Measurements from ENCODE around the gene SMYD3. TPM values are rescaled to one million over a fixed set of nuclear protein-coding genes. Genes with fewer than 3 reads are reported as not detected.

SMYD3 gene
- total RNA-seq, 1 experiment from 2014 or later, result 25.5 TPM

DNA sequence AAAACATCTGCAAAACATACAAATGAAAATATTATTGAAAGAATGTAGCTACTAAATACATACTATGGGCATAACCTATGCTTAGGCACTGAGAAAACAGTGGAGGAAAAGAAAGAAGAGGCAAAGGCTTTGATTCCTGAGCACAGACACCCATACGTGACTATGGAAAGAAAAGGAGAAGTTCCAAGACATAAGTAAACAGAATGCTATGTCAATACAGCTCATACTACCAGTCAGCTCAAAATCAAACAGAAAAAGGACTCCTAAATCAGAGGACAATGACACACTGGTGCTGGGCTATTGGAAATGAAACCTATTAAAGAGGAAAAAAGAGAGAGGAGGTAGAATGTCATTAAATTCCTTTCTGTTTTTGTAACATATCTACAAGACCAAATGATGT, 225.4 kb downstream of the SMYD3 start:
- DNase-seq, result no peak
- no peak overlapping the region for H3K27ac Mint-ChIP-seq
- peaks cover 0 to 5% of the 10 kb centered on the region in 2 experiments; a peak in 2 of 5 replicates for H3K9me3 Mint-ChIP-seq
- Histone ChIP-seq H3K4me1 (ENCODE audit: insufficient read depth, low read length) (no peaks in the 10 kb centered on the region; the same call in 1 of the 2 replicates), H3K9me3 (ENCODE audit: control insufficient read depth, low read depth, low read length) (no peaks in the 10 kb centered on the region), H4K8ac (replicated peaks; ENCODE audit: insufficient read length, low read depth, low read length) (no peak overlapping the region), H3K18ac (ENCODE audit: insufficient read length, low read depth, low read length) (no peak overlapping the region), H3K27me3 (ENCODE audit: insufficient read depth, low read length) (no peaks in the 10 kb centered on the region), H2BK15ac (ENCODE audit: low read depth, low read length) (no peak overlapping the region), H3K4me2 (ENCODE audit: insufficient read depth, insufficient read length, low read length) (no peak overlapping the region), H4K5ac (ENCODE audit: insufficient read length, low read depth, low read length) (no peak overlapping the region), H3K14ac (ENCODE audit: insufficient read depth, low read length) (no peak overlapping the region), H3K27ac (ENCODE audit: insufficient read length, low read depth, low read length) (no peak overlapping the region), H3K4ac (ENCODE audit: low read depth, low read length) (no peak overlapping the region), H3K56ac (ENCODE audit: insufficient read length, low read depth, low read length) (no peak overlapping the region), H2BK120ac (ENCODE audit: low read depth, low read length, poor library complexity, severe bottlenecking) (no peak overlapping the region), H4K20me1 (ENCODE audit: control insufficient read depth, insufficient read depth, insufficient read length) (no peaks in the 10 kb centered on the region), H2BK5ac (ENCODE audit: insufficient read length, low read length) (no peak overlapping the region), H3K23me2 (ENCODE audit: insufficient read length, low read depth, low read length, poor library complexity, severe bottlenecking) (no peaks in the 10 kb centered on the region), H3K23ac (ENCODE audit: insufficient read length, low read depth, low read length) (no peak overlapping the region), H2AFZ (ENCODE audit: low read length) (no peak overlapping the region), H2BK20ac (ENCODE audit: low read depth, low read length, poor library complexity, severe bottlenecking) (no peak overlapping the region), H2AK5ac (ENCODE audit: insufficient read length, low read length) (no peak overlapping the region), H3K79me1 (ENCODE audit: insufficient read depth, low read depth, low read length, poor library complexity, severe bottlenecking) (no peaks in the 10 kb centered on the region), H3K79me2 (ENCODE audit: insufficient read depth, low read length) (no peaks in the 10 kb centered on the region), H3K9ac (ENCODE audit: extremely low read depth, insufficient read length, low read length) (no peak overlapping the region), H4K91ac (ENCODE audit: insufficient read length, low read depth, low read length) (no peak overlapping the region), H3T11ph (ENCODE audit: low read length) (no peak overlapping the region), H2BK12ac (ENCODE audit: insufficient read length, low read depth, low read length) (no peak overlapping the region)
- peaks cover 4% of the 10 kb centered on the region in 2 experiments; a peak in 3 of 4 replicates for H3K4me1 Mint-ChIP-seq
- WGBS (ENCODE audit: extremely low coverage, insufficient read length, low lambda C conversion rate), result no CpG with 5 or more reads among the region's 1 CpG
- peaks cover 0 to 4% (median 0%) of the 10 kb centered on the region in 3 experiments; a peak in 4 of 7 replicates for H3K36me3 Mint-ChIP-seq (ENCODE audit: insufficient read depth in 1 of 3, low read depth in 3 of 3)
- no peaks in the 10 kb centered on the region; the same call in 1 of the 2 replicates for H3K27me3 Mint-ChIP-seq (ENCODE audit: low read depth)
- H3K4me3 Mint-ChIP-seq, result no peak overlapping the region
- TF ChIP-seq, protein P1, sequence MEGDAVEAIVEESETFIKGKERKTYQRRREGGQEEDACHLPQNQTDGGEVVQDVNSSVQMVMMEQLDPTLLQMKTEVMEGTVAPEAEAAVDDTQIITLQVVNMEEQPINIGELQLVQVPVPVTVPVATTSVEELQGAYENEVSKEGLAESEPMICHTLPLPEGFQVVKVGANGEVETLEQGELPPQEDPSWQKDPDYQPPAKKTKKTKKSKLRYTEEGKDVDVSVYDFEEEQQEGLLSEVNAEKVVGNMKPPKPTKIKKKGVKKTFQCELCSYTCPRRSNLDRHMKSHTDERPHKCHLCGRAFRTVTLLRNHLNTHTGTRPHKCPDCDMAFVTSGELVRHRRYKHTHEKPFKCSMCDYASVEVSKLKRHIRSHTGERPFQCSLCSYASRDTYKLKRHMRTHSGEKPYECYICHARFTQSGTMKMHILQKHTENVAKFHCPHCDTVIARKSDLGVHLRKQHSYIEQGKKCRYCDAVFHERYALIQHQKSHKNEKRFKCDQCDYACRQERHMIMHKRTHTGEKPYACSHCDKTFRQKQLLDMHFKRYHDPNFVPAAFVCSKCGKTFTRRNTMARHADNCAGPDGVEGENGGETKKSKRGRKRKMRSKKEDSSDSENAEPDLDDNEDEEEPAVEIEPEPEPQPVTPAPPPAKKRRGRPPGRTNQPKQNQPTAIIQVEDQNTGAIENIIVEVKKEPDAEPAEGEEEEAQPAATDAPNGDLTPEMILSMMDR (conservative IDR thresholded peaks at IDR 0.05), result no peak

Data from H9 (cell line).